Fibroblast of villous mesenchyme (primary cell): ENCODE measurements around the gene DNM3. TPM values are rescaled to one million over a fixed set of nuclear protein-coding genes. Genes with fewer than 3 reads are reported as not detected.
A peak's percentile ranks its signal among the peaks of the same experiment; 100 is the strongest.

Source experiments
- DNase-seq: peaks from one replicate; pipeline ENCODE4 v3.0.0-alpha.2; 2010; ENCODE audit warnings: low read depth
- H3K4me3 ChIP-seq: 2 replicates; pipeline ENCODE4 v1.5.1; 2011; ENCODE audit warnings: low read depth, mild to moderate bottlenecking, low read length
- CTCF ChIP-seq: IDR thresholded peaks from 2 replicates; pipeline ENCODE4 v1.5.1; 2012; ENCODE audit warnings: low read depth, mild to moderate bottlenecking, low read length; ENCODE audit not compliant: insufficient read depth
- total RNA-seq: library from RNA; depleted of rRNA; stranded (reverse); fragments of >200 nt; gene quantifications from 2 replicates; pipeline ENCODE4 v1.2.3, GENCODE V29; 2012

The DNM3 gene
- total RNA-seq, 1 donor = 2.2 TPM

- no peak overlapping the region for H3K4me3 ChIP-seq
- TF ChIP-seq CTCF = no peak
- DNase-seq = no peak
Measured at GRCh38 chr1:171919891-171920887, 78.9 kb downstream of the DNM3 start.

GRCh38 chr1:171922999-171923398, 81.7 kb downstream of the DNM3 start:
- DNase-seq = no peak
- TF ChIP-seq CTCF = no peak
- no peak overlapping the region for H3K4me3 ChIP-seq

- TF ChIP-seq CTCF = peak; percentile 36
- DNase-seq = no peak
- H3K4me3 ChIP-seq = no peak overlapping the region
Measured at GRCh38 chr1:171929121-171929520, 87.8 kb downstream of the DNM3 start.

- no peak for TF ChIP-seq CTCF
- DNase-seq = no peak
- H3K4me3 ChIP-seq = no peak overlapping the region
Measured at GRCh38 chr1:171931752-171932151, 90.5 kb downstream of the DNM3 start.

GRCh38 chr1:171934664-171935063, 93.4 kb downstream of the DNM3 start:
- no peak for TF ChIP-seq CTCF
- no peak overlapping the region for H3K4me3 ChIP-seq
- DNase-seq = no peak

- no peak for DNase-seq
- no peak for TF ChIP-seq CTCF
- H3K4me3 ChIP-seq = no peak overlapping the region
Measured at GRCh38 chr1:171935086-171935485, 93.8 kb downstream of the DNM3 start.
